Measurements from ENCODE around the gene OVCH2. TPM values are rescaled to one million over a fixed set of nuclear protein-coding genes. Genes with fewer than 3 reads are reported as not detected.

OVCH2 gene
- total RNA-seq, 2 experiments from 2014 or later, result not detected

GRCh38 chr11:7643314-7643713 is 63.0 kb downstream of the OVCH2 start:
- ChIA-PET POLR2A (no interaction called here), CTCF (interaction anchor here (1.2 to 1.5 kb wide), 4 partner anchors 14 to 130 kb away, joined by 3 to 6 read pairs (median 4); partner anchors contain the start of gene PPFIBP2)
- H3K36me3 Mint-ChIP-seq (ENCODE audit: low read depth), result no peaks in the 10 kb centered on the region
- H3K9me3 Mint-ChIP-seq, result no peaks in the 10 kb centered on the region
- H3K4me1 Mint-ChIP-seq (ENCODE audit: low read depth), result no peaks in the 10 kb centered on the region
- DNase-seq, result no peak
- no peak overlapping the region for H3K4me3 Mint-ChIP-seq
- ATAC-seq, result no peak
- intact Hi-C loops (cut with micrococcal nuclease), result no loop called here
- TF ChIP-seq CTCF (IDR thresholded peaks at IDR 0.05), result no peak
- H3K27ac Mint-ChIP-seq, result no peak overlapping the region
- H3K27me3 Mint-ChIP-seq, result no peaks in the 10 kb centered on the region

GRCh38 chr11:7642747-7643146 is 63.5 kb downstream of the OVCH2 start:
- Mint-ChIP-seq H3K9me3 (no peaks in the 10 kb centered on the region), H3K27ac (no peak overlapping the region), H3K4me1 (ENCODE audit: low read depth) (no peaks in the 10 kb centered on the region), H3K27me3 (no peaks in the 10 kb centered on the region), H3K36me3 (ENCODE audit: low read depth) (no peaks in the 10 kb centered on the region), H3K4me3 (no peak overlapping the region)
- ChIA-PET POLR2A (no interaction called here), CTCF (interaction anchor here (1.2 to 1.5 kb wide), 4 partner anchors 14 to 130 kb away, joined by 3 to 6 read pairs (median 4); partner anchors contain the start of gene PPFIBP2)
- intact Hi-C loops (cut with micrococcal nuclease), result no loop called here
- ATAC-seq (no peak), DNase-seq (no peak)
- TF ChIP-seq CTCF (IDR thresholded peaks at IDR 0.05), result no peak

GRCh38 chr11:7640816-7641215 is 65.5 kb downstream of the OVCH2 start:
- TF ChIP-seq CTCF (IDR thresholded peaks at IDR 0.05), result no peak
- Mint-ChIP-seq H3K4me1 (ENCODE audit: low read depth) (no peaks in the 10 kb centered on the region), H3K36me3 (ENCODE audit: low read depth) (no peaks in the 10 kb centered on the region), H3K9me3 (no peaks in the 10 kb centered on the region), H3K4me3 (no peak overlapping the region), H3K27me3 (no peaks in the 10 kb centered on the region), H3K27ac (no peak overlapping the region)
- CTCF ChIA-PET, result no interaction called here
- DNase-seq (no peak), ATAC-seq (no peak)
- intact Hi-C loops (cut with micrococcal nuclease), result no loop called here
- POLR2A ChIA-PET, result no interaction called here

- no peak for TF ChIP-seq CTCF (IDR thresholded peaks at IDR 0.05)
- CTCF ChIA-PET, result interaction anchor here (1.0 kb wide), 1 partner anchor 46 kb away, joined by 3 read pairs; no protein-coding TSS in a partner anchor
- intact Hi-C loops (cut with micrococcal nuclease), result no loop called here
- H3K9me3 Mint-ChIP-seq, result no peaks in the 10 kb centered on the region
- no peaks in the 10 kb centered on the region for H3K27me3 Mint-ChIP-seq
- no peaks in the 10 kb centered on the region for H3K36me3 Mint-ChIP-seq (ENCODE audit: low read depth)
- H3K4me1 Mint-ChIP-seq (ENCODE audit: low read depth), result no peaks in the 10 kb centered on the region
- POLR2A ChIA-PET, result no interaction called here
- no peak for DNase-seq
- no peak overlapping the region for H3K27ac Mint-ChIP-seq
- ATAC-seq, result no peak
- no peak overlapping the region for H3K4me3 Mint-ChIP-seq
Measured at GRCh38 chr11:7639643-7640025, 66.6 kb downstream of the OVCH2 start.

Other genes with a start within 250 kb of the OVCH2 start
- gene OLFML1, start 221.0 kb downstream of the OVCH2 start, total RNA-seq, result not detected
- 10 to 100 TPM; 13.3 to 14.2 TPM for gene PPFIBP2, start 192.5 kb downstream of the OVCH2 start, total RNA-seq
- 1 to 10 TPM; 4.2 to 4.9 TPM for gene CYB5R2, start 33.0 kb downstream of the OVCH2 start, total RNA-seq
- not detected for gene OR5P2, start 90.5 kb upstream of the OVCH2 start, total RNA-seq
- not detected for gene OR5P3, start 124.4 kb upstream of the OVCH2 start, total RNA-seq
- not detected for gene OR10A6, start 224.8 kb upstream of the OVCH2 start, total RNA-seq
- not detected for gene OR10A3, start 235.2 kb upstream of the OVCH2 start, total RNA-seq